Left lobe of liver (tissue), 2 donors: Measurements from ENCODE around the gene LRRC1. TPM values are rescaled to one million over a fixed set of nuclear protein-coding genes. Genes with fewer than 3 reads are reported as not detected.

Source experiments
- ATAC-seq: fragments of 200-7000 bp; cut with Tn5 transposase; one replicate; pipeline ENCODE4 v1.9.1; 2020; ENCODE audit warnings: mild to moderate bottlenecking, moderate library complexity
- DNase-seq: peaks from one replicate; pipeline ENCODE4 v3.0.0-alpha.2; 2020; ENCODE audit warnings: low spot score
- total RNA-seq: library from RNA; stranded (reverse); gene quantifications from one replicate; pipeline ENCODE4 v1.2.1, GENCODE V29; 2021
- donor health status: DM: no; HTN: no; CAD: no; lungs with moderate emphysema.
- donor health status: DM: no; HTN: yes; CAD: no.

LRRC1 gene
- total RNA-seq, 1 donor from 2014 or later: 1.0 TPM

GRCh38 chr6:53919881-53920360, 125.1 kb downstream of the LRRC1 start:
- no peak for DNase-seq
- no peak for ATAC-seq

GRCh38 chr6:53920881-53921280, 126.1 kb downstream of the LRRC1 start:
- no peak for ATAC-seq
- no peak for DNase-seq

- DNase-seq (no peak), ATAC-seq (no peak)
Observed at GRCh38 chr6:53921639-53922038, 126.8 kb downstream of the LRRC1 start.

DNA sequence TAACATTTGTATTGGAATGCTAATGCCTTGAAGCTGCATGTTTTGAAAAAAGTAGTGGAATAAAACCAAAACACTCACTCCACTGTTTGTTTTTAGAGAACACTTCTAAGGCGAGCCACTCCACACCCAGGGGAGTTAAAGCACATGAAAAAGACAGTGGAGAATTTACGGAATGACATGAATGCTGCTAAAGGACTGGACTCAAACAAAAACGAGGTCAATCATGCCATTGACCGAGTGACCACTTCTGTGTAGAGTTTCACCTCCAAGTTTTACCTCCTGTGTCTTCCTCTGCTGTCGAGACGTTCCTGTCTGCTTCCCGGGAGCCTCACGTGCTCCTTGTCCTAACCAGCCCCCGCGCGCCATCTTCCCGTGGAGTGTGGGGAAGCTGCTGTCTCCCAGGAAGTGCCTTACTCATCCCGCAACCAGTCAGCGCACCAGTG, 127.8 kb downstream of the LRRC1 start:
- DNase-seq (no peak), ATAC-seq (no peak)

- ATAC-seq (no peak), DNase-seq (no peak)
Observed at GRCh38 chr6:53924277-53924676, 129.5 kb downstream of the LRRC1 start.

DNA sequence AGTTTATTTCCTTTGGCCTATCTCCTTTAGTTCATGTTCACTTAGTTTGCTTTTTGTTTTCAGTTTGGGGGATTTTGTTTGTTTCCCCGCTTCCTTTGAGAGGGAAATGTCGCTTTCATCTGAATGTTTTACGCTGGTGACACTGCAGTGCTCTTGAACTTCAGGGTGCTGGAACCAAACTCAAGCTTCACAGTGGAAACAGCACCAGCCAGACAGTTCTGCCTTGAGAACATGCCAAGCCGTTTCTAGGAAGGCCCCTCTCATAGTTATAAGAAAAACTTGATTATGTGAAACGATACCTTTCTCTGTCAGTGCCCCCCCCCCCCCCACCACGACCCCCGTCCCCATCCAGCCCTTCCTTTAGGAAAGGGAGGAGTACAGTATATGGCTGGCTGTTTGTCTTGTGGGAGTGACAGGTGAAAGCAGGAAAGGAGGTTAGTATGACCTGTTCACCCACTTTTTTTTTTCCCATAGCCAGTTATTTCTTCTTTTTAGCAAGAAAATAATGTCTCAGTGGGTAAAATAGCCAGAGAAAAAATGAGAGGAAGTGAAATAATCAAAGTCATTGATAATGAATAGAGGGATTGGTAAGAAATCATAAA, 130.1 kb downstream of the LRRC1 start:
- ATAC-seq (no peak), DNase-seq (no peak)

- DNase-seq (no peak), ATAC-seq (no peak)
Observed at GRCh38 chr6:53925891-53926290, 131.1 kb downstream of the LRRC1 start.

DNA sequence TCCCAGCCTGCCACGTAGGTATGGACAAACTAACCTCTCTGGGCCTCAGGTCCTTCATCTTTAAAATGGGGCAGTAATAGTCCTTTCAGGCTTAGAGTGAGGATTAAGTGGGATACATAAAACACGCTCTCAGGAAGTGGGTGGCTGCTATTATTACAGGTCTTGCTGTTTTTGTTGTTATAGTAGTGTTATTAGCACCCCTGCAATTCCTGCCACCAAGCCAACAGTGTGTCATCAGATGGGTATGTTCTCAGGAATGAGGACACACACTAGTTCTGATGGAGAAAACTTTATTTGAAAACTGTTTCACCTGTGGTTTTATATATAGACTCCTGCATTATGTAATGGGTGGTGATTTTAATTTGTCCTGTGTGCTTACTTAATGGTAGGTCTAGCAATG, 131.7 kb downstream of the LRRC1 start:
- DNase-seq: no peak
- ATAC-seq: no peak

- no peak for DNase-seq
- ATAC-seq: no peak
Observed at GRCh38 chr6:53928641-53929040, 133.8 kb downstream of the LRRC1 start.

- ATAC-seq (no peak), DNase-seq (no peak)
Observed at GRCh38 chr6:53929041-53929820, 134.4 kb downstream of the LRRC1 start.

GRCh38 chr6:53929821-53930120, 135.0 kb downstream of the LRRC1 start:
- DNase-seq (no peak), ATAC-seq (no peak)

- DNase-seq (no peak), ATAC-seq (no peak)
Observed at GRCh38 chr6:53930330-53930729, 135.5 kb downstream of the LRRC1 start.

- no peak for DNase-seq
Observed at GRCh38 chr6:53931086-53931485, 136.3 kb downstream of the LRRC1 start.

DNA sequence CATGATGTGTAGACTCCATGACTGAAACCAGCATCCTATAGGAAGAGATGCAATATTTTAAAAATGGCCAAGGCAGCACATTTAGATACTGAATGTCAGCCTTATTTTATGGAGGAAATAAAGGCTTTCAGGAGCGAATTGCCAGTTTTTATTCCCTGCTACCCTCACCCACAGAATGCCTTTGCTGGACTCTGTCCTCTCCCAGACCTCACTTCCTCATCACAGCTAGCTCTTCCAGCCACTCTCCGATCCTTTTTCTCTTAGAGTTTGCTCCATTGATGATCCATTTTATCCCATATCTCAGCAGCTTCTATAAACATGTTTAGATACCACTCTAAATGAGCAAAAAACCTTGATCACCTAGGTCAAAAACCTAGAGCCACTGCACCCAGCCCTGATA, 137.7 kb downstream of the LRRC1 start:
- DNase-seq (no peak), ATAC-seq (no peak)

More at GRCh38 chr6:53931086-53931485, 136.3 kb downstream of the LRRC1 start:
- ATAC-seq: no peak

DNA sequence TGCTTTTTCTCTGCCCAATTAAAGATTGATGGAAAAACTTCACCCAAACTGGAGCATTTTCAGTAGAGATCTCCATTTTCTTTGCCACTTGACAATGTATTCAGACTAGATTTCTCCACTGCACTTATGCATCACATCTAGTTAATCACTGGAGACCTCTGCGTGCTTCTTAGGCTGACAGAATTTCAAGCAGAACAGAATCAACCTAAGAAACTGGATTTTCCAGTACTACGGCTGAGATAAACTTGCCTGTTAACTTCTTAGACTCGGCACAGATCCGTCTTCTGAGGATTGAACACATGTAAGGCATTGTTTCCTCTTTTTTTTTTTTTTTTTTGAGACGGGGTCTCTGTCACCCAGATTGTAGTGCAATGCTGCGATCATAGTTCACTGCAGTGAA, 139.2 kb downstream of the LRRC1 start:
- DNase-seq (no peak), ATAC-seq (no peak)

DNA sequence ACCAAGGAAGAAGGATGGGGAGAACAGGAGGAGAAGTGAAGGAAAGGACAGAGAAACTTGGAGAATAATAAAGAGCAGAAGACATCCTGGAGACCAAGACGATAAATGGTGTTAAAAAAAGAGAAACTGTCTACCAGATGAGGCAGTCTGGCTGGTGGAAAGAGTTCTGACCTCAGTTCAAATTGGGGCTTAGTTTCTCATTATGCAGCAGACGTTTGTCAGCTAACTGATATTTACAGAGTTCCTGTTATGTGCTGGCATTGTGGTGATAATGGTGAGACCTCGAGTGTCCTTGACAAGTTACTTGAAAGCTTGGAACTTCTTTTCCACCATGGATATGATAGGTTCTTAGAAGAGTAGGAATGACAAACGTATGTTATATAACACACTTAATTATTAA, 142.7 kb downstream of the LRRC1 start:
- ATAC-seq: no peak
- DNase-seq: no peak

DNA sequence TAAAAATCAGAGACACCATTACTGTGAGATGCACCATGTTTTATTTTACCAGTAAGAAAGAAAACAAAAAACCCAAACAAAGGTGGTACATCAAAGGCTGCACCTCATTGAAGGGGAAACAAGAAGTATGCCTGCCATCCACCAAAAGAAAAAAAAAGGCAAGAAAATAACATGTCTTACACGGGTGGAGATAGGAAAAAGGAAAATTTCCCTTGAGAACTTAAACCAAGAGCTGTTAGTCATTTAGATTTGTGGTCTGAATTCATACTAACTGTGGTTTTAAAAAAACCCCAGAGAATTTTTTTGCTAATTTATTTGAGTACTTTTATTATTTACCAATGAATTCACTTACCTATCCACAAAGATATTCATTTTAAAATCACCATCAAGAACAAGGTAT, 144.0 kb downstream of the LRRC1 start:
- ATAC-seq (no peak), DNase-seq (no peak)

DNA sequence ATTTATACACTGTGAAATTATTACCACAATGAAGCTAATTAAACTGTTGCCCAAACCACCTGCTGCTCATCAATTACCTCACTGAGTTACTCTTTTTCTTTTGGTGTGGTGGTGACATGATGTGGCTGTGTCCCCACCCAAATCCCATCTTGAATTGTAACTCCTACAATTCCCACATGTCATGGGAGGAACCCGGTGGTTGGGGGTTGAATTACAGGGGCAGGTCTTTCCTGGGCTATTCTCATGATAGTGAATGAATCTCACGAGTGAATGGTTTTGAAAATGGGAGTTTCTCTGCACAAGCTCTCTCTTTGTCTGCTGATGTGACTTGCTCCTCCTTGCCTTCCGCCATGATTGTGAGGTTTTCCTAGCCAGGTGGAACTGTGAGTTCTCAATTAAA, 145.0 kb downstream of the LRRC1 start:
- no peak for ATAC-seq
- DNase-seq: no peak

GRCh38 chr6:53943395-53943794, 148.6 kb downstream of the LRRC1 start:
- DNase-seq: no peak
- ATAC-seq: peak; percentile 51

- no peak for DNase-seq
Observed at GRCh38 chr6:53944091-53944490, 149.3 kb downstream of the LRRC1 start.

DNA sequence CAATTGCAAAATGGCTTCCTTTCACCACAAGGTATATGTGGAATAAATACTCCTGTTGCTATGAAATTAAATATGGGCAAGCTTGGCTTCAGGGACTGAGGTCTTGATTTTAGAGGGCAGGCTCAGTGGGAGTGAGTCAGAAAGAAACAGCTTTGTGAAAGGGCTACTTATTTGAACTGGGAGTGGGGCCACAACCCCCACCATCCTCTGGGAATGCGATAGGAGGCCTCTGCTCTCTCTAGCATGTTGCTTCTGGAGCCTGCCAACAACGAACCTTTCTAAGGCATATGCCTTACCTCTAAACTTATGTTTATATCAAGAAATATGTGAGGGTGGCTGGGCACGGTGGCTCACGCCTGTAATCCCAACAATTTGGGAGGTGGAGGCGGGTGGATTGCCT, 149.7 kb downstream of the LRRC1 start:
- no peak for ATAC-seq
- no peak for DNase-seq

More at GRCh38 chr6:53944091-53944490, 149.3 kb downstream of the LRRC1 start:
- ATAC-seq: no peak

DNA sequence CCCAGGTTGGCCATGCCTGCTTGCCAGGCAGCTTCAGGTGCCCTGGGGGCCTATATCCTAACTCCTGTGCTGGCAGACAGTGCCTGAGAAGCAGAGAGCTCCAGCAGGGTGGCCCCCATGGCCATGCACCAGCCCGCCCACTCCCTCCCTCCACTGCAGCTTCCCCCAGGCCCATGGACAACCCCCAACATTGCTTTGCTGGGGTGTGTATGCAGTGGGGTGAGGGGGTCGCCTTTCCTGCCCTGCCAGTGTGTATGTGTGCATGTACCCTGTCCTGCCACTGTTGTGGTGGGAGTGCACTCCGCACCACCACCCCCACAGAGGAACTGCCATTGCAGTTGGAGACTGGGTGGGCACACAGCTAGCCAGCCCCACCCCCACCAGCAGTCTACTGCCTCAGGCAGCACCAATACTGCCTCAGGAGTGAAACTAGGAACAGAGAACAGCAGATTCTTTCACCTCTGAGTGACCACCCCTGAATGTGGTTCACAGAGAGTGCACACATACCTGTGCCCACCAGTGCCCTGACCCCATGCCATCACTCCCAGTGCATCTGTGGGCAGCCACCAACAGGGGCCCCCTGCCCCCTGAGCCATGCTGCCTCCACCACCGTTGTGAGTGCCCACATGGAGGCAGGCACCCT, 151.1 kb downstream of the LRRC1 start:
- no peak for ATAC-seq
- no peak for DNase-seq
